ENCODE results near the gene PNMA5.

GRCh38 chrX:153029875-153030274 is 36.0 kb upstream of the PNMA5 start:
- no peak for TF ChIP-seq CTCF (IDR thresholded peaks at IDR 0.05; ENCODE audit: poor library complexity, severe bottlenecking)
- no peak for TF ChIP-seq EP300 (conservative IDR thresholded peaks at IDR 0.05; ENCODE audit: poor library complexity, severe bottlenecking)
- no peak for TF ChIP-seq POLR2AphosphoS5 (IDR thresholded peaks at IDR 0.05)
- no peak for TF ChIP-seq TAF1 (IDR thresholded peaks at IDR 0.05; ENCODE audit: low read depth)
- TF ChIP-seq SMC3 (conservative IDR thresholded peaks at IDR 0.05; ENCODE audit: poor library complexity) = no peak
- no peak for TF ChIP-seq EZH2 (IDR thresholded peaks at IDR 0.05; ENCODE audit: borderline replicate concordance, insufficient read depth, low read length, poor library complexity, severe bottlenecking)
- no peak for TF ChIP-seq MXI1 (conservative IDR thresholded peaks at IDR 0.05; ENCODE audit: poor library complexity, severe bottlenecking)
- TF ChIP-seq RAD21 (conservative IDR thresholded peaks at IDR 0.05) = no peak
- no peak for TF ChIP-seq REST (IDR thresholded peaks at IDR 0.05; ENCODE audit: borderline replicate concordance)

Measured in neural cell (in vitro differentiated cells).